ENCODE results near the gene AP2M1.

DNA sequence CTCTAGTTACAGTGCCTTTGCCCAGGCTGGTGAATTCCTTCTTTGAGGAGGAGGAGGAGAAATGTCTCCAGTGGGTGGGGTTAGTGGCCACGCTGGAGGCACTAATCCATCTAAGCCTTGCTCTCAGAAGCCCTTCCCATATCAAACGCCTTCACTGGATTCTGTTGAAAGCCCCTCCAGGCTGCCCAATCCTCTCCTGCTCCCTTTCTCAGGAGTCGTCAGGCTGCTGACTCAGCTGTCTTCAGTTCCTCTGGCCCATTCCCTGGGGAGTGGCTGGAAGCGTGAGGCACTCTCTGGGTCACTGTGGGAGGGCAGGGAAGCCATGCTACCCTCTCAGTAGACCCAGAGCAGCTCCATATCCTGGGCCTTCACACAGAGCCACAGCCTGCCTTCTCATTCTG, 2.7 kb downstream of the AP2M1 start:
- TF ChIP-seq, protein P1, sequence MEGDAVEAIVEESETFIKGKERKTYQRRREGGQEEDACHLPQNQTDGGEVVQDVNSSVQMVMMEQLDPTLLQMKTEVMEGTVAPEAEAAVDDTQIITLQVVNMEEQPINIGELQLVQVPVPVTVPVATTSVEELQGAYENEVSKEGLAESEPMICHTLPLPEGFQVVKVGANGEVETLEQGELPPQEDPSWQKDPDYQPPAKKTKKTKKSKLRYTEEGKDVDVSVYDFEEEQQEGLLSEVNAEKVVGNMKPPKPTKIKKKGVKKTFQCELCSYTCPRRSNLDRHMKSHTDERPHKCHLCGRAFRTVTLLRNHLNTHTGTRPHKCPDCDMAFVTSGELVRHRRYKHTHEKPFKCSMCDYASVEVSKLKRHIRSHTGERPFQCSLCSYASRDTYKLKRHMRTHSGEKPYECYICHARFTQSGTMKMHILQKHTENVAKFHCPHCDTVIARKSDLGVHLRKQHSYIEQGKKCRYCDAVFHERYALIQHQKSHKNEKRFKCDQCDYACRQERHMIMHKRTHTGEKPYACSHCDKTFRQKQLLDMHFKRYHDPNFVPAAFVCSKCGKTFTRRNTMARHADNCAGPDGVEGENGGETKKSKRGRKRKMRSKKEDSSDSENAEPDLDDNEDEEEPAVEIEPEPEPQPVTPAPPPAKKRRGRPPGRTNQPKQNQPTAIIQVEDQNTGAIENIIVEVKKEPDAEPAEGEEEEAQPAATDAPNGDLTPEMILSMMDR (IDR thresholded peaks at IDR 0.05; ENCODE audit: low read depth, low read length, missing input control), result no peak
- no peak for TF ChIP-seq SP1 (IDR thresholded peaks at IDR 0.05)
- no peak for TF ChIP-seq ATF3 (IDR thresholded peaks at IDR 0.05)
- TF ChIP-seq YY1 (IDR thresholded peaks at IDR 0.05), result no peak
